Nephron progenitor cell (in vitro differentiated cells): ENCODE results near the gene WDR70.

ENCODE experiments used
- DNase-seq: peaks from one replicate; pipeline ENCODE4 v3.0.0; 2021
- H3K27ac Mint-ChIP-seq: 2 replicates; pipeline ENCODE4 v1.8.0; 2021; ENCODE audit warnings: mild to moderate bottlenecking, moderate library complexity, mixed read lengths
- H3K27me3 Mint-ChIP-seq: 2 replicates; pipeline ENCODE4 v1.8.0; 2021; ENCODE audit warnings: mild to moderate bottlenecking, low read depth, mixed read lengths; ENCODE audit not compliant: poor library complexity
- H3K36me3 Mint-ChIP-seq: 2 replicates; pipeline ENCODE4 v1.8.0; 2021; ENCODE audit warnings: low read depth, mixed read lengths
- H3K4me1 Mint-ChIP-seq: 2 replicates; pipeline ENCODE4 v1.8.0; 2021; ENCODE audit warnings: mixed read lengths
- H3K4me3 Mint-ChIP-seq: 2 replicates; pipeline ENCODE4 v1.8.0; 2021; ENCODE audit warnings: mild to moderate bottlenecking, moderate library complexity, mixed read lengths
- H3K9me3 Mint-ChIP-seq: 2 replicates; pipeline ENCODE4 v1.8.0; 2021; ENCODE audit warnings: mild to moderate bottlenecking, moderate library complexity, mixed read lengths
- CTCF ChIP-seq: fragments of 200-600 bp; sonication (generic); IDR thresholded peaks from 2 replicates; pipeline ENCODE4 v1.5.0; 2021; ENCODE audit warnings: antibody characterized with exemption

WDR70 gene

GRCh38 chr5:37767251-37767650 lies 388.1 kb downstream of the WDR70 start:
- Mint-ChIP-seq H3K9me3 (no peaks in the 10 kb centered on the region), H3K4me1 (no peaks in the 10 kb centered on the region), H3K27ac (no peak overlapping the region), H3K27me3 (peaks cover 6% of the 10 kb centered on the region), H3K36me3 (peaks cover 4% of the 10 kb centered on the region), H3K4me3 (no peak overlapping the region)
- DNase-seq = no peak
- TF ChIP-seq CTCF = no peak

DNA sequence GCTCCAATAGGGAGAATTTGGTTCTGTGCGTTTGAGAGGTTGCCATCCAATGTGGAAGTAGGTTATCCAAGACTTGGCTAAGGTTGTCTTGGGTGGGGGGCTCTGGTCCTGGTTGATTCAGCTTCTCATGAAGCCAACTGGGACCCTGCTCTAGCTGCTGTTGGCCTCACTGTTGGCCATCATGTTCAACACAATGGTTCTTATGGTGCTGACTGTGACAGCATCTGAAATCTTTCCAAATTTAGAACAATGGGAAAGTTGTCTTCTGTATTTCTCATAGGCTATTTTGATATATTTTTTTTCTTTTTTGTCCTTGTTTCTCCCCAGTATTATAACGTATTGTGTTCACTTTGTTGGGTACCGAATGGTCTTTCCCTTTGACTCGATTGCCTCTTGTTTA lies 388.8 kb downstream of the WDR70 start:
- Mint-ChIP-seq H3K9me3 (no peaks in the 10 kb centered on the region), H3K27ac (no peak overlapping the region), H3K4me3 (no peak overlapping the region), H3K4me1 (no peaks in the 10 kb centered on the region), H3K36me3 (peaks cover 4% of the 10 kb centered on the region), H3K27me3 (peaks cover 9% of the 10 kb centered on the region)
- no peak for TF ChIP-seq CTCF
- no peak for DNase-seq

DNA sequence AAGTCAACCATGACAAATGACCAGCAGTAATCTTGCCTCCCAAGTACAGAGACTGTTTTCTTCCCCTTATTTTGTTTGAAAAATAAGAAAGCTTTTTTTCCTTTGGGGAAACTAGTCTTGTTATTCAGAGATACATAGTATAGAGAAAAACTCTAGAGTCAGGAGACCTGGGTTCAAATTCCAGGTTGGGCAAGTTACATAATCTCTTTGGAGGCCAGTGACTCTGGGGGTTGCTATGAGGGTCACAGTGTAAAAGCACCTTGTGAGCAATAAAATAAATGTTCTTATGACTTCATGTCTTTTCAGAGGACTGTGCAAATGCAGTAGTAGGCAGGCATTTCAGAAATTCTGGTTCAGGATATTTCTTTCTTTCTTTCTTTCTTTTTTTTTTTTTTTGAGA lies 389.3 kb downstream of the WDR70 start:
- TF ChIP-seq CTCF = no peak
- no peak for DNase-seq
- no peak overlapping the region for H3K27ac Mint-ChIP-seq
- H3K36me3 Mint-ChIP-seq = peaks cover 4% of the 10 kb centered on the region
- H3K4me3 Mint-ChIP-seq = no peak overlapping the region
- no peaks in the 10 kb centered on the region for H3K4me1 Mint-ChIP-seq
- no peaks in the 10 kb centered on the region for H3K9me3 Mint-ChIP-seq
- H3K27me3 Mint-ChIP-seq = peaks cover 9% of the 10 kb centered on the region

GRCh38 chr5:37769108-37769507 lies 390.0 kb downstream of the WDR70 start:
- H3K27ac Mint-ChIP-seq = no peak overlapping the region
- no peak overlapping the region for H3K4me3 Mint-ChIP-seq
- peaks cover 9% of the 10 kb centered on the region for H3K27me3 Mint-ChIP-seq
- no peaks in the 10 kb centered on the region for H3K36me3 Mint-ChIP-seq
- TF ChIP-seq CTCF = no peak
- no peaks in the 10 kb centered on the region for H3K4me1 Mint-ChIP-seq
- DNase-seq = no peak
- H3K9me3 Mint-ChIP-seq = peaks cover 5% of the 10 kb centered on the region

GRCh38 chr5:37769840-37770239 lies 390.7 kb downstream of the WDR70 start:
- H3K36me3 Mint-ChIP-seq = peaks cover 1% of the 10 kb centered on the region
- H3K4me3 Mint-ChIP-seq = no peak overlapping the region
- no peak overlapping the region for H3K27ac Mint-ChIP-seq
- TF ChIP-seq CTCF = no peak
- peaks cover 9% of the 10 kb centered on the region for H3K27me3 Mint-ChIP-seq
- peaks cover 10% of the 10 kb centered on the region for H3K9me3 Mint-ChIP-seq
- no peaks in the 10 kb centered on the region for H3K4me1 Mint-ChIP-seq
- DNase-seq = no peak

DNA sequence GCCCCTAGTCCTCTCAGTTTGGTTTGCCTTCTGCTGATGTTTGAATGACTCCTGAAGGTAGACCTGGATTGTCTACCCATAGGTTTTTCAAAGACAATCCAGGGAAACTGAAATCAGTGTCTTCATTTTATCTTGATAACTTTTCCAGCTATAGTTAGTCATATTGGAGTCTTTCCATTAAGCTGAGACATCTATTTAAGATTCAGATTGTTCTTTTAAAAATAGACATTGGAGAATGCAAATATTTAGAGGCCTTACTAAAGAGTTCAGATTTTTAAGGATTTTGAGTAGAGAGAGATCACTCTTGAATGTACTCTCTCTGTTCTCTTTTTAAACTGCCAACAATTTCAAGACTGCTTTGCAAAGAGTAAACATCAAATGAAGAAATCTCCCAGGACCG lies 391.7 kb downstream of the WDR70 start:
- no peak for DNase-seq
- peaks cover 11% of the 10 kb centered on the region for H3K27me3 Mint-ChIP-seq

More for the DNA sequence above, 391.7 kb downstream of the WDR70 start:
- peaks cover 7% of the 10 kb centered on the region for H3K36me3 Mint-ChIP-seq
- H3K4me3 Mint-ChIP-seq = no peak overlapping the region
- TF ChIP-seq CTCF = no peak
- H3K27ac Mint-ChIP-seq = no peak overlapping the region
- H3K4me1 Mint-ChIP-seq = no peaks in the 10 kb centered on the region
- peaks cover 17% of the 10 kb centered on the region for H3K9me3 Mint-ChIP-seq
